ENCODE data around the gene MACROD2. TPM values are rescaled to one million over a fixed set of nuclear protein-coding genes. Genes with fewer than 3 reads are reported as not detected.

MACROD2 gene
- total RNA-seq, 1 experiment from 2014 or later = 1.4 TPM

DNA sequence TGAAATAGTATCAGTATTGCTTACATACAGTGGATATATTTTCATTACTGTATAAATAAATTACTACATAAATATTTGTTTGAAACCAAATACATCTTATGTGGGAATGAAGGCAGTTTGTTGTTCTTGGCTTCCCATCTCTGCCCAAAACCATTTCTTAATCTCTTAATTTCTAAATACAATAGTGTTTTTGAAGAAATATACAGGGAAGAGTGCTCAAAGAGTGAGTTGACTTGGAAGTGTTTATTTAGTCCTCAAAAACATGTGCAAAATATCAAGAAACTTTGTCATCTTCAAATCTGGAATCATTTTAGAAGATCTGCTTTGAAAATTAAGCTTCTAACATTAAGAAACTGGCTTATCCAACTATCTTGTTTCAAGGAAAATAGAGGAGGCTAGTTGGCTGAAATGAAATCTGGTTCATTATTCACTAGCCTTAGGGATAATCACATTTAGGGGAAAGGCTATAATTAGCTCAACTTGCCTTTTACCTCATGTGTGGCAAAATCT lies 601.9 kb downstream of the MACROD2 start:
- Histone ChIP-seq H3K4me3 (ENCODE audit: low read depth, low read length, poor library complexity, severe bottlenecking) (no peak overlapping the region), H3K9me3 (ENCODE audit: low read depth, low read length, poor library complexity, severe bottlenecking) (no peaks in the 10 kb centered on the region), H3K27me3 (replicated peaks; ENCODE audit: insufficient read depth, low read depth, low read length, poor library complexity) (no peaks in the 10 kb centered on the region), H3K27ac (ENCODE audit: low read depth, low read length, poor library complexity, severe bottlenecking) (no peak overlapping the region), H3K4me1 (ENCODE audit: insufficient read depth, low read length, poor library complexity, severe bottlenecking) (no peaks in the 10 kb centered on the region), H3K36me3 (ENCODE audit: insufficient read depth, low read length, poor library complexity, severe bottlenecking) (no peaks in the 10 kb centered on the region)
- BruUV-seq (replicated peaks) = no TSS peak
- intact Hi-C loops (cut with micrococcal nuclease; ENCODE audit: unreplicated experiment) = loop anchor here (10.0 kb wide), 1 partner anchor 118 kb away; no protein-coding TSS in a partner anchor
- TF ChIP-seq, protein P1, sequence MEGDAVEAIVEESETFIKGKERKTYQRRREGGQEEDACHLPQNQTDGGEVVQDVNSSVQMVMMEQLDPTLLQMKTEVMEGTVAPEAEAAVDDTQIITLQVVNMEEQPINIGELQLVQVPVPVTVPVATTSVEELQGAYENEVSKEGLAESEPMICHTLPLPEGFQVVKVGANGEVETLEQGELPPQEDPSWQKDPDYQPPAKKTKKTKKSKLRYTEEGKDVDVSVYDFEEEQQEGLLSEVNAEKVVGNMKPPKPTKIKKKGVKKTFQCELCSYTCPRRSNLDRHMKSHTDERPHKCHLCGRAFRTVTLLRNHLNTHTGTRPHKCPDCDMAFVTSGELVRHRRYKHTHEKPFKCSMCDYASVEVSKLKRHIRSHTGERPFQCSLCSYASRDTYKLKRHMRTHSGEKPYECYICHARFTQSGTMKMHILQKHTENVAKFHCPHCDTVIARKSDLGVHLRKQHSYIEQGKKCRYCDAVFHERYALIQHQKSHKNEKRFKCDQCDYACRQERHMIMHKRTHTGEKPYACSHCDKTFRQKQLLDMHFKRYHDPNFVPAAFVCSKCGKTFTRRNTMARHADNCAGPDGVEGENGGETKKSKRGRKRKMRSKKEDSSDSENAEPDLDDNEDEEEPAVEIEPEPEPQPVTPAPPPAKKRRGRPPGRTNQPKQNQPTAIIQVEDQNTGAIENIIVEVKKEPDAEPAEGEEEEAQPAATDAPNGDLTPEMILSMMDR (conservative IDR thresholded peaks at IDR 0.05; ENCODE audit: low read depth, low read length) = no peak
- TF ChIP-seq EZH2 (IDR thresholded peaks at IDR 0.05; ENCODE audit: borderline replicate concordance, low read depth, low read length, poor library complexity, severe bottlenecking) = no peak
- CTCF ChIA-PET = no interaction called here
- POLR2A ChIA-PET (ENCODE audit: low non-redundant PET) = no interaction called here
- no peak for DNase-seq (ENCODE audit: low spot score)

DNA sequence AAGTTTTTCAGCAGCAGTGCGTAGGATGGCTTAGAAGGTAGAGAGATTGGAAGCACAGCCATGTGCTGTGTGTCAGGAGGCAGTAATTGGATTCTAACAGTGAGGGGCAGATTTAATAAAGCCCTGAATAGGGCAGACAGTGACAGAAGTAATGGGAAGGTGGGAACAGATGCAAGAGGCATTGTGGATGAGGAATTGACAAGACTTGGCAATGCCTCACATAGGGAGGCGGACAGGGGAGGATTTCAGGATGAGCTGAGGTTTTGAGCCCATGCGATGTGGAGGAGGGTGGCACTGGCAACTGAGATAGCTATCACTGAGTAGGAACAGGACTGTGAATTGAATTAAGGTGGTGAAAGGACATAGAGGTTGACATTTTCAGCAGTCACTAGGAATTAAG lies 604.3 kb downstream of the MACROD2 start:
- CTCF ChIA-PET = no interaction called here
- no peak overlapping the region for H3K27ac ChIP-seq (ENCODE audit: low read depth, low read length, poor library complexity, severe bottlenecking)
- no peaks in the 10 kb centered on the region for H3K27me3 ChIP-seq (replicated peaks; ENCODE audit: insufficient read depth, low read depth, low read length, poor library complexity)
- no peaks in the 10 kb centered on the region for H3K36me3 ChIP-seq (ENCODE audit: insufficient read depth, low read length, poor library complexity, severe bottlenecking)
- intact Hi-C loops (cut with micrococcal nuclease; ENCODE audit: unreplicated experiment) = loop anchor here (10.0 kb wide), 1 partner anchor 115 kb away; no protein-coding TSS in a partner anchor
- BruUV-seq (replicated peaks) = no TSS peak
- H3K4me1 ChIP-seq (ENCODE audit: insufficient read depth, low read length, poor library complexity, severe bottlenecking) = no peaks in the 10 kb centered on the region
- H3K4me3 ChIP-seq (ENCODE audit: low read depth, low read length, poor library complexity, severe bottlenecking) = no peak overlapping the region
- H3K9me3 ChIP-seq (ENCODE audit: low read depth, low read length, poor library complexity, severe bottlenecking) = no peaks in the 10 kb centered on the region
- POLR2A ChIA-PET (ENCODE audit: low non-redundant PET) = no interaction called here
- DNase-seq (ENCODE audit: low spot score) = no peak
- TF ChIP-seq, protein P1 (conservative IDR thresholded peaks at IDR 0.05; ENCODE audit: low read depth, low read length) = no peak
- no peak for TF ChIP-seq EZH2 (IDR thresholded peaks at IDR 0.05; ENCODE audit: borderline replicate concordance, low read depth, low read length, poor library complexity, severe bottlenecking)

DNA sequence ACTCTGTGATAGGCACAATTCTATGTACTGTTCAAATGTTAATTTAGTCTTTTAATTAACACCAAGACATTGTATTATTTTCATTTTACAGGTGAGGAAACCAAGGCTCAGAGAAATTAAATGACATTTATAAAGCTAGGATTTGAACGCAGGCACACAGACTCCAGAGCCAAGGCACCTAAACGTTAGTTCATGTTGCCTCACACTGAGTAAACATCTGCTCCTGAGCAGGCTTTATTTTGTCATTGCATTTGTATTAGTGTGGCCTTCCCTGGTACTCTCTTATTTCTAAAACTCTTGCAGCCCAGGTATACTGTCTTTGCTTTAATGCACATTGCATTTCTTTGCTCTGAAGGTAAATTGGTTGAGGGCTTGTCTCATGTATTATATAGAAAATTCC lies 605.2 kb downstream of the MACROD2 start:
- TF ChIP-seq, protein P1 (conservative IDR thresholded peaks at IDR 0.05; ENCODE audit: low read depth, low read length) = no peak
- TF ChIP-seq EZH2 (IDR thresholded peaks at IDR 0.05; ENCODE audit: borderline replicate concordance, low read depth, low read length, poor library complexity, severe bottlenecking) = no peak
- no peak for DNase-seq (ENCODE audit: low spot score)
- H3K27ac ChIP-seq (ENCODE audit: low read depth, low read length, poor library complexity, severe bottlenecking) = no peak overlapping the region
- no TSS peak for BruUV-seq (replicated peaks)
- H3K27me3 ChIP-seq (replicated peaks; ENCODE audit: insufficient read depth, low read depth, low read length, poor library complexity) = no peaks in the 10 kb centered on the region
- intact Hi-C loops (cut with micrococcal nuclease; ENCODE audit: unreplicated experiment) = no loop called here
- H3K9me3 ChIP-seq (ENCODE audit: low read depth, low read length, poor library complexity, severe bottlenecking) = no peaks in the 10 kb centered on the region
- no peaks in the 10 kb centered on the region for H3K36me3 ChIP-seq (ENCODE audit: insufficient read depth, low read length, poor library complexity, severe bottlenecking)
- CTCF ChIA-PET = no interaction called here
- POLR2A ChIA-PET (ENCODE audit: low non-redundant PET) = no interaction called here
- no peaks in the 10 kb centered on the region for H3K4me1 ChIP-seq (ENCODE audit: insufficient read depth, low read length, poor library complexity, severe bottlenecking)
- H3K4me3 ChIP-seq (ENCODE audit: low read depth, low read length, poor library complexity, severe bottlenecking) = no peak overlapping the region
